ENCODE measurements around the gene TMEM88. TPM values are rescaled to one million over a fixed set of nuclear protein-coding genes. Genes with fewer than 3 reads are reported as not detected.

TMEM88 gene
- total and polyA plus RNA-seq, 2 of the 13 experiments (the other 11 are each of a cell fraction or from before 2014, with no cell fraction given), result 0.31 to 0.66 TPM

GRCh38 chr17:7833795-7834541 is 20.9 kb upstream of the TMEM88 start, which contains the start of gene KDM6B (continued):
- TF ChIP-seq ZBTB46 (CRISPR knock-in tag; IDR thresholded peaks at IDR 0.05; ENCODE audit: borderline replicate concordance) (no peak), PRDM4 (CRISPR knock-in tag; IDR thresholded peaks at IDR 0.05; ENCODE audit: borderline replicate concordance) (no peak), ATF6 (CRISPR knock-in tag; conservative IDR thresholded peaks at IDR 0.05) (no peak), ZNF260 (CRISPR knock-in tag; IDR thresholded peaks at IDR 0.05; ENCODE audit: borderline replicate concordance, low read depth) (no peak), ZNF24 (IDR thresholded peaks at IDR 0.05) (no peak), KAT8 (CRISPR knock-in tag; IDR thresholded peaks at IDR 0.05) (no peak)

Measured in HepG2 (cell line).